ENCODE data around the gene BDKRB2.

- no peak for TF ChIP-seq EZH2 (IDR thresholded peaks at IDR 0.05; ENCODE audit: insufficient read depth, poor library complexity, severe bottlenecking)
- no peak for TF ChIP-seq EZH2phosphoT487 (IDR thresholded peaks at IDR 0.05; ENCODE audit: insufficient read depth, low read depth)
Observed at GRCh38 chr14:96158735-96159134, 45.9 kb upstream of the BDKRB2 start.

Measured in GM23248 (cell line).